Thyroid gland (tissue), 4 donors: ENCODE measurements around the gene BCAS3.

Source experiments
- CTCF ChIP-seq, 6 experiments: fragments of 200-600 bp in 3 of 6; fragments of 450-650 bp in 3 of 6; sonication (generic) in 3 of 6; IDR thresholded peaks; one replicate each; pipeline ENCODE4 v1.5.1; 2016 to 2019; ENCODE audit warnings: antibody characterized with exemption in 6 of 6, mild to moderate bottlenecking in 2 of 6, inconsistent platforms in 1 of 6, moderate library complexity in 1 of 6
- POLR2A ChIP-seq, 2 donors: fragments of 450-650 bp; IDR thresholded peaks; one replicate each; pipeline ENCODE4 v1.6.1; 2017; ENCODE audit warnings: antibody characterized with exemption in 2 of 2, mild to moderate bottlenecking in 2 of 2, moderate library complexity in 1 of 2

- TF ChIP-seq CTCF (IDR thresholded peaks at IDR 0.05) = no peak
- TF ChIP-seq POLR2A (IDR thresholded peaks at IDR 0.05) = no peak
Observed at GRCh38 chr17:61380836-61381525, 703.3 kb downstream of the BCAS3 start.
